Spleen (tissue), 11 donors: ENCODE results near the gene SPATC1L. TPM values are rescaled to one million over a fixed set of nuclear protein-coding genes. Genes with fewer than 3 reads are reported as not detected.
"Not testable (repeated sequence)": the region's sequence is repeated elsewhere in the genome, so short reads cannot be mapped to it uniquely, and the experiment has no call there.

Experiments used
- DNase-seq: peaks from one replicate; pipeline ENCODE4 v3.0.0-alpha.2; 2020
- H3K27ac ChIP-seq, 8 donors: fragments of 200-600 bp; sonication (generic) in 7 of 8; 1 replicate in 4 of 8; 2 replicates in 4 of 8; pipeline versions ENCODE4 v1.5.0 to v1.8.0; 2016 to 2021; ENCODE audit warnings: inconsistent platforms in 4 of 8, mild to moderate bottlenecking in 4 of 8, moderate library complexity in 1 of 8
- H3K27me3 ChIP-seq, 7 donors: fragments of 200-600 bp; sonication (generic) in 6 of 7; replicated peaks in 1 of 7; 1 replicate in 4 of 7; 2 replicates in 3 of 7; pipeline versions ENCODE4 v1.5.0 to v1.8.0; 2016 to 2021; ENCODE audit warnings: inconsistent platforms in 3 of 7, mild to moderate bottlenecking in 1 of 7
- H3K36me3 ChIP-seq, 6 donors: fragments of 200-600 bp; sonication (generic) in 5 of 6; 1 replicate in 4 of 6; 2 replicates in 2 of 6; pipeline versions ENCODE4 v1.5.0 to v1.8.0; 2016 to 2021; ENCODE audit warnings: inconsistent platforms in 2 of 6
- H3K4me1 ChIP-seq, 6 donors: fragments of 200-600 bp; sonication (generic) in 5 of 6; 1 replicate in 3 of 6; 2 replicates in 3 of 6; pipeline versions ENCODE4 v1.5.0 to v1.8.0; 2016 to 2021; ENCODE audit warnings: inconsistent platforms in 3 of 6
- H3K4me3 ChIP-seq, 8 donors: fragments of 200-600 bp; sonication (generic) in 7 of 8; 1 replicate in 4 of 8; 2 replicates in 4 of 8; pipeline versions ENCODE4 v1.5.0 to v1.8.0; 2016 to 2021; ENCODE audit warnings: inconsistent platforms in 4 of 8, mild to moderate bottlenecking in 4 of 8, moderate library complexity in 2 of 8
- H3K9me3 ChIP-seq, 8 donors: fragments of 200-600 bp; sonication (generic) in 7 of 8; 1 replicate in 4 of 8; 2 replicates in 4 of 8; pipeline versions ENCODE4 v1.5.0 to v1.8.0; 2016 to 2021; ENCODE audit warnings: inconsistent platforms in 4 of 8
- CTCF ChIP-seq, 11 experiments: fragments of 200-600 bp in 7 of 11; fragments of 450-650 bp in 4 of 11; sonication (generic) in 4 of 11; IDR thresholded peaks in 8 of 11; conservative IDR thresholded peaks in 3 of 11; 1 replicate in 7 of 11; 2 replicates in 4 of 11; pipeline versions ENCODE4 v1.4.0 to v1.8.0; 2016 to 2021; ENCODE audit warnings: antibody characterized with exemption in 11 of 11, inconsistent platforms in 4 of 11, mild to moderate bottlenecking in 1 of 11
- POLR2A ChIP-seq, 3 donors: fragments of 450-650 bp; IDR thresholded peaks; one replicate each; pipeline ENCODE4 v1.5.1; 2017; ENCODE audit warnings: antibody characterized with exemption in 3 of 3, mild to moderate bottlenecking in 1 of 3
- POLR2AphosphoS5 ChIP-seq, 3 donors: sonication (generic); formaldehyde crosslinking; IDR thresholded peaks; one replicate each; pipeline ENCODE4 v1.5.1; 2017; ENCODE audit warnings: antibody characterized with exemption in 3 of 3
- WGBS, 5 donors: extraction: QIAGEN DNeasy Blood & Tissue Kit in 3 of 5; methylation state at CpG; one replicate each; pipeline versions ENCODE4 v1.1.5 to v1.1.7; 2013 to 2018; 5-methylcytosine and 5-hydroxymethylcytosine counted together
- intact Hi-C: fragments of 100-400 bp; cut with DNase I; formaldehyde crosslinking; loops from one replicate; pipeline ENCODE4 v1.15.0; 2023; ENCODE audit warnings: low total_unique reads
- polyA plus RNA-seq, 3 donors: library from polyadenylated mRNA; stranded (reverse); fragments of 200-250 nt; gene quantifications; one replicate each; pipeline ENCODE4 v1.2.1, GENCODE V29; 2013
- total RNA-seq, 7 donors: library from RNA; depleted of rRNA in 3 of 7; stranded (reverse); fragments of >200 nt in 3 of 7; fragmentation: NEBNext Ultra II Directional in 4 of 7; extraction: Animal tissue kit (Norgen Biotek cat#: 25700) in 4 of 7; gene quantifications; one replicate each; pipeline versions ENCODE4 v1.1.0 to v1.2.1, GENCODE V29; 2016 to 2021
- donor health status: healthy with polysubstance abuse.
- donor health status: DM: no; HTN: no; CAD: no; lungs with moderate emphysema.
- donor health status: DM: no; HTN: no; CAD: no.
- donor health status: Bipolar disorder and iron deficiency.
- donor health status: healthy.
- donor health status: DM: no; HTN: no; CAD: no.
- donor health status: DM: yes; HTN: yes; CAD: no.

SPATC1L gene
- total and polyA plus RNA-seq, 10 donors: 4.4 to 13.4 (median 9.8) TPM

GRCh38 chr21:46180778-46181391 lies 3.4 kb downstream of the SPATC1L start:
- Histone ChIP-seq H3K27ac (no peak overlapping the region), H3K9me3 (peaks cover 0 to 21% (median 7%) of the 10 kb centered on the region in 8 donors), H3K4me1 (peaks cover 0 to 25% (median 2%) of the 10 kb centered on the region in 6 donors), H3K4me3 (no peak overlapping the region), H3K27me3 (peaks cover 0 to 7% (median 0%) of the 10 kb centered on the region in 7 donors), H3K36me3 (no peaks in the 10 kb centered on the region)
- TF ChIP-seq POLR2A (IDR thresholded peaks at IDR 0.05): no peak
- intact Hi-C loops: no loop called here
- 89 to 94% (median 92%) methylated on average over 9 to 26 of the region's 26 CpGs for WGBS, 5 donors
- peak; percentile 71 for DNase-seq

- intact Hi-C loops: no loop called here
These were observed 4.1 kb downstream of the SPATC1L start for GRCh38 chr21:46180079-46180722.

GRCh38 chr21:46179708-46180078 lies 4.6 kb downstream of the SPATC1L start:
- H3K4me1 ChIP-seq: peaks cover 0 to 15% (median 2%) of the 10 kb centered on the region in 6 donors
- H3K27me3 ChIP-seq: peaks cover 0 to 7% (median 0%) of the 10 kb centered on the region in 7 donors
- TF ChIP-seq POLR2A (IDR thresholded peaks at IDR 0.05): no peak
- TF ChIP-seq CTCF (IDR thresholded peaks at IDR 0.05 in 8 of 11, conservative IDR thresholded peaks at IDR 0.05 in 3 of 11): no peak
- no peak for TF ChIP-seq POLR2AphosphoS5 (IDR thresholded peaks at IDR 0.05)
- no peak overlapping the region for H3K27ac ChIP-seq
- intact Hi-C loops: no loop called here
- 90 to 94% (median 91%) methylated on average over 14 to 17 of the region's 17 CpGs for WGBS, 5 donors
- no peaks in the 10 kb centered on the region for H3K36me3 ChIP-seq
- no peak overlapping the region for H3K4me3 ChIP-seq
- peaks cover 0 to 33% (median 12%) of the 10 kb centered on the region in 8 donors for H3K9me3 ChIP-seq
- DNase-seq: no peak

More at GRCh38 chr21:46180079-46180722, 4.1 kb downstream of the SPATC1L start:
- Histone ChIP-seq H3K4me1 (peaks cover 0 to 18% (median 2%) of the 10 kb centered on the region in 6 donors), H3K4me3 (no peak overlapping the region), H3K27ac (no peak overlapping the region), H3K27me3 (peaks cover 0 to 7% (median 0%) of the 10 kb centered on the region in 7 donors), H3K9me3 (peaks cover 0 to 28% (median 9%) of the 10 kb centered on the region in 8 donors), H3K36me3 (no peaks in the 10 kb centered on the region)
- DNase-seq: no peak
- TF ChIP-seq POLR2AphosphoS5 (IDR thresholded peaks at IDR 0.05) (no peak), CTCF (IDR thresholded peaks at IDR 0.05 in 8 of 11, conservative IDR thresholded peaks at IDR 0.05 in 3 of 11) (no peak), POLR2A (IDR thresholded peaks at IDR 0.05) (no peak)
- WGBS, 5 donors: 78 to 86% (median 82%) methylated on average over 24 of the region's 24 CpGs

- no peak for DNase-seq
- H3K27me3 ChIP-seq: peaks cover 0 to 9% (median 0%) of the 10 kb centered on the region in 7 donors
- H3K27ac ChIP-seq: no peak overlapping the region
- no peak overlapping the region for H3K4me3 ChIP-seq
- H3K36me3 ChIP-seq: no peaks in the 10 kb centered on the region
- intact Hi-C loops: no loop called here
- 73 to 87% (median 84%) methylated on average over 4 of the region's 4 CpGs for WGBS, 5 donors
- H3K9me3 ChIP-seq: peaks cover 0 to 40% (median 19%) of the 10 kb centered on the region in 8 donors
- peaks cover 0 to 11% (median under 1%) of the 10 kb centered on the region in 6 donors for H3K4me1 ChIP-seq
- no peak for TF ChIP-seq CTCF (IDR thresholded peaks at IDR 0.05 in 8 of 11, conservative IDR thresholded peaks at IDR 0.05 in 3 of 11)
- TF ChIP-seq POLR2A (IDR thresholded peaks at IDR 0.05): no peak
- TF ChIP-seq POLR2AphosphoS5 (IDR thresholded peaks at IDR 0.05): no peak
These were observed 5.3 kb downstream of the SPATC1L start for GRCh38 chr21:46178961-46179360.

- H3K27ac ChIP-seq, H3K4me1 ChIP-seq, intact Hi-C loops, H3K36me3 ChIP-seq, H3K4me3 ChIP-seq, DNase-seq: not testable (repeated sequence)
- peaks cover 0 to 20% (median 0%) of the 10 kb centered on the region in 7 donors for H3K27me3 ChIP-seq
- H3K9me3 ChIP-seq: peaks cover 0 to 48% (median 21%) of the 10 kb centered on the region in 8 donors
- 85 to 97% (median 88%) methylated on average over 3 of the region's 3 CpGs for WGBS, 5 donors
These were observed 7.7 kb downstream of the SPATC1L start for GRCh38 chr21:46176443-46177129.
